HEK293T (cell line): ENCODE results near the gene MAMDC2.

Experiments used
- CTBP1 ChIP-seq: fragments of 450-650 bp; IDR thresholded peaks from 2 replicates; pipeline ENCODE4 v1.6.1; 2016; ENCODE audit warnings: borderline replicate concordance
- ELF4 ChIP-seq: fragments of 450-650 bp; IDR thresholded peaks from 2 replicates; pipeline ENCODE4 v1.6.1; 2017; ENCODE audit warnings: antibody characterized with exemption
- FOXK2 ChIP-seq: fragments of 450-650 bp; IDR thresholded peaks from 2 replicates; pipeline ENCODE4 v1.6.1; 2016; ENCODE audit warnings: mild to moderate bottlenecking
- LEF1 ChIP-seq: fragments of 450-650 bp; IDR thresholded peaks from 2 replicates; pipeline ENCODE4 v1.6.1; 2017; ENCODE audit warnings: mild to moderate bottlenecking, borderline replicate concordance
- SUZ12 ChIP-seq: fragments of 450-650 bp; IDR thresholded peaks from 2 replicates; pipeline ENCODE4 v1.6.1; 2016; ENCODE audit warnings: mild to moderate bottlenecking
- ZNF384 ChIP-seq: fragments of 450-650 bp; IDR thresholded peaks from 2 replicates; pipeline ENCODE4 v1.6.1; 2016

- no peak for TF ChIP-seq ELF4
- no peak for TF ChIP-seq CTBP1
- TF ChIP-seq ZNF384 = no peak
- TF ChIP-seq SUZ12 = no peak
- TF ChIP-seq LEF1 = no peak
- TF ChIP-seq FOXK2 = no peak
Observed at GRCh38 chr9:70007831-70008230, 35.8 kb upstream of the MAMDC2 start.
